DLD1 (cell line): ENCODE measurements around the gene PDE4B.

ENCODE experiments used
- in situ Hi-C: cut with HindIII; loops from 2 replicates; pipeline ENCODE4 v1.10.0; 2017; ENCODE audit warnings: low sequenced_read_pairs

The PDE4B gene

DNA sequence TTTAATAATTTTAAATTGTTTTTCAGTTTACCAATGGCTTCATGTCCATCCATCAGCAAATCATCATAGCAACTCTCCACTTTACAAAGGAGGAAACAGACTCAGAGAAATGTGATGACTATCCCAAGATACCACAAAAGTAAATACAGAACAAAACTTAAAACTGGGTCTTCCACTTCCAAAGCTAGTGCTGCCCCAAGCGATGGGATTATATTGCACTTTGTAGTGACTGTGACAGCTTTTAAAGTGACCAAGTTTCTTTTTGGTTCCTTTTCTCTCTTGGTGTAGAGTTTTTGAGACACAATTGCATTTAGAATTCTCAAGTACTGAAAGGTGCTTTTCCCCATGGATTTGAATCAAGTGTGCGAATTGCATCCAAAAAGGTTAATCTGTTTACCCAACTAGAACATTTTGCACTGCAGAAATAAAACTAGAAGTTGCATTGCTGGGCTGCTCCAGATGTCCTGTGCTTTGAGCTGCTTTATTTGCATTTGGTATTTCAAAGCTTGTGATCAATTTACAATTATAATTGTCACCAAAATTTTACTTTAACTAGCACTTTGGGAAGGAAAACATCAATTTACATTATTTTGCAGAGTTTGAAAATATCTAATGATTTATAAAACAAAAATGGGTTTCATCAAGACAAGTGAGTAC, 320.2 kb downstream of the PDE4B start:
- in situ Hi-C loops = no loop called here

DNA sequence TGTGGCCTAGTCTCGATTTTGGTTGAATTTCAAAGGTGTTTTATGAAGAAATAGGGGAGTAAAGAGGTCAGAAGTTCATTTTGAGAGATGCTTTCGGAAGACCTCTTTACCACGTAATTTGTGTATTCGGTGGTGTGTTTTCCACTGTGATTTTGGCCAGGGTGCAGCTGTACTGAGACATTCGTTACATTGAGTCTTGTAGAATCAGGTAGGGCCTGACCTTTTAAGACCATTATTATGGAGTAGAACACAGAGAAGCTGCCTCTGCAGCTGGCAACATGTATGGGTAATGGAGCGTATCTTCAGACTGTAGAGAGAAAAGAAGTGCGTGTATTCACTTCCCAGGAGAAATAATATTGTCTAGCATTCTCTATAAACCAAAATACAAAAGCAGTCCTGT, 326.5 kb downstream of the PDE4B start:
- in situ Hi-C loops = no loop called here

- in situ Hi-C loops = loop anchor here (25.0 kb wide), 1 partner anchor 113 kb away; no protein-coding TSS in a partner anchor
These were observed 332.0 kb downstream of the PDE4B start for GRCh38 chr1:66124670-66125069.

DNA sequence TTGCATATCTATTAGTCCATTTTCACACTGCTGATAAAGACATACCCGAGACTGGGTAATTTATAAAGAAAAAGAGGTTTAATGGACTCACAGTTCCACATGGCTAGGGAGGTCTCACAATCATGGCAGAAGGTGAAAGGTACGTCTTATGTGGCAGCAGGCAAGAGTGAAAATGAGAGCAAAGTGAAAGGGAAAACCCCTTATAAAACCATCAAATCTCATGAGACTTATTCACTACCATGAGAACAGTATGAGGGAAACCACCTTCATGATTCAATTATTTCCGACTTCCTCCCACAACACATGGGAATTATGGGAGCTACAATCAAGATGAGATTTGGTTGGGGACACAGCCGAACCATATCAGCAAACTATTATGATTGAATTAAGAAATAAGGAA, 335.9 kb downstream of the PDE4B start:
- in situ Hi-C loops = loop anchor here (25.0 kb wide), 1 partner anchor 109 kb away; no protein-coding TSS in a partner anchor

- in situ Hi-C loops = loop anchor here (25.0 kb wide), 1 partner anchor 105 kb away; no protein-coding TSS in a partner anchor
These were observed 339.6 kb downstream of the PDE4B start for GRCh38 chr1:66132324-66132723.

DNA sequence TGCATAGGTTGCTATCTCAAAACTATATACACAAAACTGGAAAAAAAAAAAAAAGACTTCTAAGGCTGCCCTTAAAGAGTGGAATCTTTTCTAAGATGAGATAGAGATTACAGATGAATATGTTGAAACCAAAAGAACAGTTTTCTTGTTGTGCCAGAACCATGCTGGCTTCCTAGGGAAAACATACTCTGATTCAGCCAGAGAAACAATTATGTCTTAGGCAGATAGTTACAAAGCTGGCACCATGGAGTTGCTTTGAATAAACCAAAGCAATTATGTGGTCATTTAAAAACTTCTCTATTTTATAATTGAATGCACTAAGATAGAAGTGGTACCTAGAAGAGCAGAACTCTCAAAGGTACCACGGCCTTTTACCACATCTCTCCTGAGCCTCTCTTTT, 341.3 kb downstream of the PDE4B start:
- in situ Hi-C loops = loop anchor here (25.0 kb wide), 1 partner anchor 103 kb away; no protein-coding TSS in a partner anchor

GRCh38 chr1:66135161-66135560, 342.5 kb downstream of the PDE4B start:
- in situ Hi-C loops = loop anchor here (25.0 kb wide), 1 partner anchor 102 kb away; no protein-coding TSS in a partner anchor

GRCh38 chr1:66136423-66136822, 343.7 kb downstream of the PDE4B start:
- in situ Hi-C loops = loop anchor here (25.0 kb wide), 1 partner anchor 101 kb away; no protein-coding TSS in a partner anchor

- in situ Hi-C loops = loop anchor here (25.0 kb wide), 1 partner anchor 100 kb away; no protein-coding TSS in a partner anchor
These were observed 344.5 kb downstream of the PDE4B start for GRCh38 chr1:66137235-66137634.

DNA sequence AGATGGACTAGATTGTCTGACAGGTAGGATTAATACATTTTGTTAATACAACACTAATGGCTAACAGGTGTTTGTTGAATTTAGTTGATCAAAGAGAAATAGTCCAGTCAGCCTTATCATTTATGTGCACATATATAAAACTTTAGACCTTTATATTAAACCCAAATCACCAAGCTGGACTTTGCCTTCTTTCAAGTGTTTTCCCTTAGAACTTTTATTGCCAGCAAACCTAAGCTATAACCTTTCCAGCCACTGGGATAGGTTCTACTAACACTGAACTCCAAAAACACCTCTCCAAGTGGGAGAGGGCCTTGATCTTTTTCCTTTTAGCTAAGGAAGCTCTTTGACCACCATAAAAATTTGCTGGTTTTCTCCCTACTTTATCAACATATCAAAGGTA, 345.9 kb downstream of the PDE4B start:
- in situ Hi-C loops = loop anchor here (25.0 kb wide), 1 partner anchor 99 kb away; no protein-coding TSS in a partner anchor

DNA sequence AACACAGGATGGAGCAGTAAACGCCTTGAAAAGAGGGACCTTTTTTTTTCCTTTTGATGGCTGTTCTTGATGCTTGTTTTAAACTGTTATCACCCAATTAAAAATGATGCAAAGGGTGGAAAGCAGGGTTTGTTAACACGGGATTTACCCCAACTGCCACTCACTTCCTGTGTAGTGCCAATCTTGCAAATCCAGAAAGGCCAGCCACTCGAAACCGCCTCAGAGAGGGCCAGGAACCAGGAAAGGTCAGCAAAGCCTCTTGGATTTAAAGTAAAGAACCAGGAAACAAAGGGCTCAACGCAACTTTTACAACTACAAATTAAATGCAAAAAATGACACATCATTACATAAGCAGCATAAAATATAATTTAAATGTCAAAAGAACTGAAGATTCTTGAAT, 347.4 kb downstream of the PDE4B start:
- in situ Hi-C loops = loop anchor here (25.0 kb wide), 1 partner anchor 97 kb away; no protein-coding TSS in a partner anchor

GRCh38 chr1:66143651-66144050, 351.0 kb downstream of the PDE4B start:
- in situ Hi-C loops = loop anchor here (25.0 kb wide), 1 partner anchor 94 kb away; no protein-coding TSS in a partner anchor

- in situ Hi-C loops = loop anchor here (25.0 kb wide), 1 partner anchor 90 kb away; no protein-coding TSS in a partner anchor
These were observed 354.6 kb downstream of the PDE4B start for GRCh38 chr1:66147226-66147835.

DNA sequence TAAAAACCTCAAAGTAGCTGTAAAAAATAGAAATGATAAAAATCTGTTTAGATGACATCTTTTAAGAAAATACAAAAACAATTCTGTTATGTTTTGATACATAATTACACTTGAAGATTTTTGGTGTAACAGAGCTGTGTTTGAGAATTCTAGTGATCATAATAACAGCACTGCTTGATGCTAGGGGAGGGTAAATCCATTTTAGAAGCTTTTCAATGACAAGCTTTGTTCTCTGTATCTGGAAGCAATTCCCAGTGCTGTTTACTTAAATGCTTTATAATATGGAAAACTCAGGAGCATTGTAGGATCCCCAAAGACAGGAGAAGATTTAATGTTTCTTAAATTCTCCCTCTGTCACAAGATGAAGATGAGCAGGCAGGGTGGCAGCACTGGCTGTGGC, 359.3 kb downstream of the PDE4B start:
- in situ Hi-C loops = no loop called here

- in situ Hi-C loops = no loop called here
These were observed 361.7 kb downstream of the PDE4B start for GRCh38 chr1:66154394-66154793.

DNA sequence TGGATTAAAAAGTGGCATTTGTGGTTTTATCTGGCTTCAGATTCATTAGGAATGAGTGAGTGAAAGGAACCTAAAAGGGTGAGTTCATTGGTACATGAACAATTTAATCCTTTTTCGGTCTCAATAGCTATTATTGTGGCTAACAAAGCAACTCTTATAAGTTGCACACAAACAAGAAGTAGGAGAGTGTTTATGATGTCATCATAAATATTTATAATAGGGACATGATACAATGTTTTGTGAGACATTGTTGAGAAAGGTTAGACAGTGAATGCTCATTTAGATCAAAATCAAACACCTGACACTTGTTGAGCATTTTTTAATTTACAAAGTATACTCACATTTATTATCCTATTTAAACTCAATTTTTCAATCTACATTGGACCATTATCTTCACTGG, 363.4 kb downstream of the PDE4B start:
- in situ Hi-C loops = no loop called here

DNA sequence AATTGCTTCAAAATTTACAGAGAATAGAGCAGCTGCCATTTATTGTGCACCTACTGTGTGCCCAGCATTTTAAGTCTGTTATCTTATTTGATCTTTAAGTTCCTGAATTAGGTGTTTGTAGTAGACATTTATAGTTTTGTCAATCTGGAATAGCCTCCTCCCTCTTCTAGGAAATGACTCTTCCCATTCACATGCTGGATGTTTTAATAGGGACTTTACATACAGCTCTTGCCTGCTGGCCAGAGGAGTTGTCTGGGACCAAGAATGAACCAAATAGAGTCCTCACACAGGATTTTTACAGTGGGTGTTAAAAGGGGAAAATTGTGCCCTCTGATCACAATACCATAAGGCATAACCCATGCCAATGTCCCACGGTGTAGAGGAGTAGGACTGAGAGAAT, 367.1 kb downstream of the PDE4B start:
- in situ Hi-C loops = no loop called here

GRCh38 chr1:66160719-66161118, 368.0 kb downstream of the PDE4B start:
- in situ Hi-C loops = no loop called here

DNA sequence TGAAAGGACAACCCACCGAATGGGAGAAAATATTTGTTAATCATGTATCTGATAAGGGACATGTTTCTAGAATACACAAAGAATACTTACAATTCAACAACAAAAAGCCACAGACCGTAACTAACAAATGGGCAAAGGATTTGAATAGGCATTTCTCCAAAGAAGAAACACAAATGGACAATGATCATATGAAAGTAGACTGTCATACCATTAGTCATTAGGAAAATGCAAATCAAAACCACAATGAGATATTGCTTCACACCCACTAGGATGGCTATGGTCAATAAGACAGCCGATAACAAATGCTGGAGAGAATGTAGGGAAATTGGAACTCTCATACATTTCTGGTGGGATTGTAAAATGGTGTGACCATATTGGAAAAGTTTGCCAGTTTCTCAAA, 374.1 kb downstream of the PDE4B start:
- in situ Hi-C loops = no loop called here

- in situ Hi-C loops = no loop called here
These were observed 374.6 kb downstream of the PDE4B start for GRCh38 chr1:66167267-66167666.

DNA sequence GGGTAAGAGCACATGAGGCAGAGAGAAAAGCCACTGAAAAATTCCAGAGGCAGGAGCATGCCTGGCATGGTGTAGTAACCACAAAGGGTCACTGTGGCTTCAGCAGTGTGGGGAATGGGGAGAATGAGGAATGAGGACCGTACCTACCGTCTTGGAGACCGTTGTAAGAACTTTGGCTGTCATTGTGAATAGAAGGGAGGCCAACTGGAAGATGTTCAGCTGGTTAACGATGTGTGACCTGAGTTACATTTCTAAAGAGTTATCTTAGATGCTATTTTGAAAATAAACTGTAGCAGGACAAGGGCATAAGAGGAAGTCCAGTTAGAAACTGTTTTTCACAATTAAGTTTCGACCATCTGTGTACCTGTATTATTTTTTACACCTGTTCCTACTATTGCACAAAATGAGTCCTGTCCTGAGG, 375.8 kb downstream of the PDE4B start:
- in situ Hi-C loops = no loop called here
